Measurements from ENCODE around the gene RREB1.

RREB1 gene

DNA sequence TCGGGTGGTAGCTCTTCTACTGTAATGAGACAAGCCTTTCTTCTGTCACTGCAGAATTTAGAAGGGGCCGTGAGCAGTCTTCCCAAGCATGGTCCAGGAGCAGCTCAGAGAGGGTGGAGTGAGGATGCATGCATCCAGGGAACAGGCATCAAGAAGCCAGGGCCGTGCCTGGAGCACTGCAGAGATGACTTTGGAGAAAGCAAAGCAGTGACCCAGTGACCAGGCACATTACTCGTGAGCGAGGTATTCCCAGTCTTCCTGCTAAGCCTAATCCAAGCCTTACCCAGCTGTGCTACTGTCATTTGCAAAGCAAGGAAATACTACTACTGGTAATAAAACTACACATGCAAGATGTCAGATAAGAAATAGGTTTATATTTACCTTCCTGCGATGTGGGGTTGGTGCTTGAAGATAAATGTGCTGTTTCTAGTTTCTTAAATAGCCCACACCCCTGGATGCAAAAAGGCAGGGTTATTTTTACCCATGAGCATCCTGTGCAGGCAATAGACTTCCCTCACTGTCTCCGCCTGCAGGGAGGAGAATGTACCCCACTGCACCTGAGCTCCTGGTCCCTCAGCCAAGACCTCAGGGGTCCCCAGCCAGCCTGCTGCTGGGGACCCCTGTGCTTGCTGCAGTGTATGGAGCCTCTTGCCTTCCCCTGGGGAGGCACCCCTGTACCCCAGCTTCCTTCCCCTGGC, 142.3 kb downstream of the RREB1 start:
- ATAC-seq (ENCODE audit: insufficient read depth, low read depth) (no peak; the same call in 2 of the 3 replicates), DNase-seq (no peak)
- Histone ChIP-seq H4K20me1 (ENCODE audit: insufficient read depth, low read length) (no peaks in the 10 kb centered on the region; the same call in 1 of the 2 replicates), H3K27me3 (ENCODE audit: insufficient read depth, low read length, poor library complexity) (no peaks in the 10 kb centered on the region), H3K36me3 (ENCODE audit: insufficient read depth, low read length) (peaks cover 66% of the 10 kb centered on the region), H3K79me2 (ENCODE audit: insufficient read depth, low read length) (no peaks in the 10 kb centered on the region), H3K4me1 (ENCODE audit: insufficient read depth, low read length) (no peaks in the 10 kb centered on the region), H3K9ac (ENCODE audit: low read depth, low read length) (no peak overlapping the region), H3K9me3 (ENCODE audit: insufficient read depth, low read length, severe bottlenecking) (no peaks in the 10 kb centered on the region), H3K4me3 (ENCODE audit: low read depth in 1 of 2, low read length in 2 of 2) (no peak overlapping the region), H3K27ac (ENCODE audit: low read length) (no peak overlapping the region), H3K4me2 (ENCODE audit: insufficient read depth, low read length) (no peak overlapping the region), H2AFZ (ENCODE audit: low read depth, low read length) (no peak overlapping the region)
- TF ChIP-seq, protein P1, sequence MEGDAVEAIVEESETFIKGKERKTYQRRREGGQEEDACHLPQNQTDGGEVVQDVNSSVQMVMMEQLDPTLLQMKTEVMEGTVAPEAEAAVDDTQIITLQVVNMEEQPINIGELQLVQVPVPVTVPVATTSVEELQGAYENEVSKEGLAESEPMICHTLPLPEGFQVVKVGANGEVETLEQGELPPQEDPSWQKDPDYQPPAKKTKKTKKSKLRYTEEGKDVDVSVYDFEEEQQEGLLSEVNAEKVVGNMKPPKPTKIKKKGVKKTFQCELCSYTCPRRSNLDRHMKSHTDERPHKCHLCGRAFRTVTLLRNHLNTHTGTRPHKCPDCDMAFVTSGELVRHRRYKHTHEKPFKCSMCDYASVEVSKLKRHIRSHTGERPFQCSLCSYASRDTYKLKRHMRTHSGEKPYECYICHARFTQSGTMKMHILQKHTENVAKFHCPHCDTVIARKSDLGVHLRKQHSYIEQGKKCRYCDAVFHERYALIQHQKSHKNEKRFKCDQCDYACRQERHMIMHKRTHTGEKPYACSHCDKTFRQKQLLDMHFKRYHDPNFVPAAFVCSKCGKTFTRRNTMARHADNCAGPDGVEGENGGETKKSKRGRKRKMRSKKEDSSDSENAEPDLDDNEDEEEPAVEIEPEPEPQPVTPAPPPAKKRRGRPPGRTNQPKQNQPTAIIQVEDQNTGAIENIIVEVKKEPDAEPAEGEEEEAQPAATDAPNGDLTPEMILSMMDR (IDR thresholded peaks at IDR 0.05; ENCODE audit: borderline replicate concordance, extremely low read depth, low read length, poor library complexity, severe bottlenecking): no peak
- TF ChIP-seq EZH2 (IDR thresholded peaks at IDR 0.05; ENCODE audit: borderline replicate concordance, low read depth, low read length, severe bottlenecking): no peak

DNA sequence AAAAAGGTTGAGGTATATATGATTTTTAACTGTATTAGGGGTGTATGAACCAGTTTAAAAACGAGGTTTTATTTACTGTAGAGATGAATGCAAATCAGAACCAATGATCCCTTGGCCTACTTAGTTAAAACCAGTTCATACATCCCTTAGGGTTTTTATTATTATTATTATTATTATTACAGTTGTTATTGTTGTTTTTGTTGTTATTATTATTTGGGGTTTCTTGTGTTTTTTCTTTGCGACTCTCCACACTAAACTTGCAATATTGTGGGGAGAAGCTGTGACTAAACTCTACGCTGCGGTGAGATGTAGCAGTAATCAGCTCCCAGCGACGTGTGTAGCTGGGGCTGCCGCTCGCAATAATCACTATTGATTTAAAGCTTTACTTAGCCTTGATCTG, 143.1 kb downstream of the RREB1 start:
- H3K79me2 ChIP-seq (ENCODE audit: insufficient read depth, low read length): no peaks in the 10 kb centered on the region
- DNase-seq (no peak), ATAC-seq (ENCODE audit: insufficient read depth, low read depth) (no peak)
- no peaks in the 10 kb centered on the region for H3K9me3 ChIP-seq (ENCODE audit: insufficient read depth, low read length, severe bottlenecking)
- TF ChIP-seq, protein P1 (IDR thresholded peaks at IDR 0.05; ENCODE audit: borderline replicate concordance, extremely low read depth, low read length, poor library complexity, severe bottlenecking): no peak
- no peak for TF ChIP-seq EZH2 (IDR thresholded peaks at IDR 0.05; ENCODE audit: borderline replicate concordance, low read depth, low read length, severe bottlenecking)
- no peak overlapping the region for H3K9ac ChIP-seq (ENCODE audit: low read depth, low read length)
- no peak overlapping the region for H3K4me2 ChIP-seq (ENCODE audit: insufficient read depth, low read length)
- no peaks in the 10 kb centered on the region for H3K27me3 ChIP-seq (ENCODE audit: insufficient read depth, low read length, poor library complexity)
- peaks cover 60% of the 10 kb centered on the region for H3K36me3 ChIP-seq (ENCODE audit: insufficient read depth, low read length)
- H3K4me1 ChIP-seq (ENCODE audit: insufficient read depth, low read length): no peaks in the 10 kb centered on the region
- H3K27ac ChIP-seq (ENCODE audit: low read length): no peak overlapping the region
- H4K20me1 ChIP-seq (ENCODE audit: insufficient read depth, low read length): no peaks in the 10 kb centered on the region; the same call in 1 of the 2 replicates
- H3K4me3 ChIP-seq (ENCODE audit: low read depth in 1 of 2, low read length in 2 of 2): no peak overlapping the region
- no peak overlapping the region for H2AFZ ChIP-seq (ENCODE audit: low read depth, low read length)

DNA sequence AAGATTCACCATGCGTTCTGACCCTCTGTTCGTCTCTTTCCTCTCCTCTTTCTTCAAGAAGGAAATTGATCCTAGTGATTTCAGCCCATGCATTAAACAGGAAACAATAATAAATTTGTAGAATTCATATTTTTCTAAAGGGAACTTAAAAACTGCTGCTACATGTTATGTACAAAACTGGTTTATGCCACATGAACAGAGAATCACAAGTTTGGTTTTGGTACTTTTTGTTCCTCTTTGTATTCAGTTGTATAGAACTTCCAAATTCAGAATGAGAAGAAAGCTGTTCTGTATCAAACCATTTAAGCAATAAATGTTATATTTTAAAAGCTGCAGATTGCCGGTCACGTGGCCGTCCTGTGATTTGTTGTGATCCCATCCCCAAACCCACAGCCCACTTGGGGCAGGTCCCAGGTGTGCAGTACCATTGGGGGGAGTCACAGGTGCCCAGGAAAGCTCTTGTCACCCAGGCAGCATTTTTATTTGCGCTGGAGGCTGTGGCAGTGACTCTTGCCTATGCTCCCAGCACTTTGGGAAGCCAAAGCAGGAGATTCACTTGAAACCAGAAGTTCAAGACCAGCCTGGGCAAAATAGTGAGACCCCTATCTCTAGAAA, 144.0 kb downstream of the RREB1 start:
- Histone ChIP-seq H2AFZ (ENCODE audit: low read depth, low read length) (no peak overlapping the region), H3K27me3 (ENCODE audit: insufficient read depth, low read length, poor library complexity) (no peaks in the 10 kb centered on the region), H3K4me2 (ENCODE audit: insufficient read depth, low read length) (no peak overlapping the region), H3K9ac (ENCODE audit: low read depth, low read length) (no peak overlapping the region), H3K36me3 (ENCODE audit: insufficient read depth, low read length) (peaks cover 51% of the 10 kb centered on the region), H3K27ac (ENCODE audit: low read length) (no peak overlapping the region), H3K4me3 (ENCODE audit: low read depth in 1 of 2, low read length in 2 of 2) (no peak overlapping the region), H3K4me1 (ENCODE audit: insufficient read depth, low read length) (no peaks in the 10 kb centered on the region), H4K20me1 (ENCODE audit: insufficient read depth, low read length) (no peaks in the 10 kb centered on the region; the same call in 1 of the 2 replicates), H3K9me3 (ENCODE audit: insufficient read depth, low read length, severe bottlenecking) (no peaks in the 10 kb centered on the region), H3K79me2 (ENCODE audit: insufficient read depth, low read length) (no peaks in the 10 kb centered on the region)
- ATAC-seq (ENCODE audit: insufficient read depth, low read depth) (no peak), DNase-seq (no peak)
- no peak for TF ChIP-seq EZH2 (IDR thresholded peaks at IDR 0.05; ENCODE audit: borderline replicate concordance, low read depth, low read length, severe bottlenecking)
- TF ChIP-seq, protein P1 (IDR thresholded peaks at IDR 0.05; ENCODE audit: borderline replicate concordance, extremely low read depth, low read length, poor library complexity, severe bottlenecking): no peak
